NB4 (cell line): ENCODE results near the gene LRGUK.

ENCODE experiments used
- POLR2A ChIP-seq: IDR thresholded peaks from 2 replicates; pipeline ENCODE4 v1.6.1; 2011; ENCODE audit warnings: mild to moderate bottlenecking; ENCODE audit not compliant: insufficient read length; ENCODE audit errors: extremely low read depth
- TF ChIP-seq, protein P1 (sequence below): IDR thresholded peaks from one replicate; pipeline ENCODE4 v1.5.1; 2012; ENCODE audit warnings: low read depth, low read length

GRCh38 chr7:134279898-134280297 is 152.8 kb downstream of the LRGUK start:
- TF ChIP-seq POLR2A, result no peak
- TF ChIP-seq, protein P1, sequence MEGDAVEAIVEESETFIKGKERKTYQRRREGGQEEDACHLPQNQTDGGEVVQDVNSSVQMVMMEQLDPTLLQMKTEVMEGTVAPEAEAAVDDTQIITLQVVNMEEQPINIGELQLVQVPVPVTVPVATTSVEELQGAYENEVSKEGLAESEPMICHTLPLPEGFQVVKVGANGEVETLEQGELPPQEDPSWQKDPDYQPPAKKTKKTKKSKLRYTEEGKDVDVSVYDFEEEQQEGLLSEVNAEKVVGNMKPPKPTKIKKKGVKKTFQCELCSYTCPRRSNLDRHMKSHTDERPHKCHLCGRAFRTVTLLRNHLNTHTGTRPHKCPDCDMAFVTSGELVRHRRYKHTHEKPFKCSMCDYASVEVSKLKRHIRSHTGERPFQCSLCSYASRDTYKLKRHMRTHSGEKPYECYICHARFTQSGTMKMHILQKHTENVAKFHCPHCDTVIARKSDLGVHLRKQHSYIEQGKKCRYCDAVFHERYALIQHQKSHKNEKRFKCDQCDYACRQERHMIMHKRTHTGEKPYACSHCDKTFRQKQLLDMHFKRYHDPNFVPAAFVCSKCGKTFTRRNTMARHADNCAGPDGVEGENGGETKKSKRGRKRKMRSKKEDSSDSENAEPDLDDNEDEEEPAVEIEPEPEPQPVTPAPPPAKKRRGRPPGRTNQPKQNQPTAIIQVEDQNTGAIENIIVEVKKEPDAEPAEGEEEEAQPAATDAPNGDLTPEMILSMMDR, result no peak
